K562 (cell line): ENCODE measurements around the gene LRP1. TPM values are rescaled to one million over a fixed set of nuclear protein-coding genes. Genes with fewer than 3 reads are reported as not detected.

Source experiments
- ATAC-seq: fragments of 200-7000 bp; cut with Tn5 transposase; 3 replicates; pipeline ENCODE4 v1.9.1; 2020; ENCODE audit warnings: moderate library complexity
- BruUV-seq: library from RNA; stranded (reverse); fragments of 400-500 nt; replicated peaks from 2 replicates; lab custom pipeline; 2021; lab: Mats Ljungman, UMichigan
- CTCF ChIA-PET: fragments of 300-600 bp; formaldehyde crosslinking; extraction: SDS; loops from one replicate; lab custom pipeline; 2021; ENCODE audit warnings: low intra/inter-chr PET ratio; lab: Yijun Ruan, JAX
- POLR2A ChIA-PET: fragments of 300-600, 350-650 bp; sonication (Branson Sonifier 250); formaldehyde crosslinking; extraction: SDS; loops from one replicate; lab custom pipeline; 2021; ENCODE audit warnings: antibody characterized with exemption, inconsistent platforms; lab: Yijun Ruan, JAX
- DNase-seq, 4 experiments: peaks; one replicate each; pipeline versions ENCODE4 v3.0.0 to v3.0.0-alpha.2; 2011 to 2018; ENCODE audit warnings: low spot score in 3 of 4, mixed read lengths in 3 of 4; ENCODE audit errors: extremely low read depth in 1 of 4
- FAIRE-seq: peaks from 2 replicates; lab custom pipeline; 2011; peaks lifted over from hg19 to GRCh38; lab: Jason Lieb, UNC
- H2AFZ ChIP-seq: 2 replicates; pipeline ENCODE4 v1.6.0; 2011; ENCODE audit warnings: low read depth, low read length, control low read depth, inconsistent platforms
- H3K27ac ChIP-seq: fragments of 200-600 bp; 3 replicates; pipeline ENCODE4 v1.8.0; 2011; ENCODE audit warnings: low read depth, mild to moderate bottlenecking, control low read depth, inconsistent platforms, low read length, moderate library complexity, mixed read lengths; ENCODE audit errors: extremely low read depth
- H3K27me3 ChIP-seq, 2 experiments: fragments of 300-600 bp in 1 of 2; 2 replicates in 1 of 2; 3 replicates in 1 of 2; pipeline versions ENCODE4 v1.6.0 to v1.8.0; 2011; ENCODE audit warnings: inconsistent platforms in 2 of 2, low read length in 2 of 2, mild to moderate bottlenecking in 1 of 2, mixed read lengths in 1 of 2, moderate library complexity in 1 of 2; ENCODE audit not compliant: control insufficient read depth in 2 of 2, insufficient read depth in 2 of 2
- H3K36me3 ChIP-seq: fragments of 300-600 bp; 3 replicates; pipeline ENCODE4 v1.8.0; 2011; ENCODE audit warnings: mild to moderate bottlenecking, low read length, inconsistent platforms; ENCODE audit not compliant: control insufficient read depth, insufficient read depth
- H3K4me1 ChIP-seq, 2 experiments: fragments of 200-600 bp in 1 of 2; replicated peaks in 1 of 2; 2 replicates in 1 of 2; 3 replicates in 1 of 2; pipeline versions ENCODE4 v1.5.1 to v1.8.0; 2011; ENCODE audit warnings: inconsistent platforms in 2 of 2, low read length in 2 of 2, mild to moderate bottlenecking in 1 of 2, mixed read lengths in 1 of 2, moderate library complexity in 1 of 2; ENCODE audit not compliant: control insufficient read depth in 2 of 2, insufficient read depth in 2 of 2
- H3K4me2 ChIP-seq: 2 replicates; pipeline ENCODE4 v1.6.1; 2011; ENCODE audit warnings: low read length, control low read depth, inconsistent platforms, mixed read lengths; ENCODE audit not compliant: insufficient read depth
- H3K4me3 ChIP-seq: fragments of 200-600 bp; sonication (generic), shearing (Covaris generic); 2 replicates; pipeline ENCODE4 v1.5.1; 2016; ENCODE audit warnings: control low read depth, inconsistent platforms
- H3K79me2 ChIP-seq: fragments of 200-600 bp; 3 replicates; pipeline ENCODE4 v1.8.0; 2011; ENCODE audit warnings: low read length, inconsistent platforms; ENCODE audit not compliant: control insufficient read depth, insufficient read depth
- H3K9ac ChIP-seq, 2 experiments: 2 replicates each; pipeline versions ENCODE4 v1.6.0 to v1.6.1; 2011; ENCODE audit warnings: low read depth in 2 of 2, low read length in 2 of 2, control low read depth in 1 of 2, inconsistent platforms in 1 of 2, mild to moderate bottlenecking in 1 of 2, mixed read lengths in 1 of 2; ENCODE audit not compliant: insufficient read depth in 1 of 2
- H3K9me1 ChIP-seq: one replicate; pipeline ENCODE4 v1.6.0; 2011; ENCODE audit warnings: inconsistent platforms, mild to moderate bottlenecking, low read length, moderate library complexity; ENCODE audit not compliant: control insufficient read depth, insufficient read depth
- H3K9me3 ChIP-seq: replicated peaks from 2 replicates; pipeline ENCODE4 v1.5.1; 2011; ENCODE audit warnings: low read depth, low read length, inconsistent platforms; ENCODE audit not compliant: control insufficient read depth, insufficient read depth
- H4K20me1 ChIP-seq: replicated peaks from 2 replicates; pipeline ENCODE4 v1.6.1; 2011; ENCODE audit warnings: low read length, inconsistent platforms, mixed read lengths; ENCODE audit not compliant: control insufficient read depth, insufficient read depth
- LARP7 ChIP-seq: fragments of 450-650 bp; IDR thresholded peaks from 2 replicates; pipeline ENCODE4 v1.6.1; 2016
- MEIS2 ChIP-seq: fragments of 450-650 bp; IDR thresholded peaks from 2 replicates; pipeline ENCODE4 v1.6.1; 2014; ENCODE audit warnings: mild to moderate bottlenecking; ENCODE audit not compliant: partially characterized antibody
- MTA2 ChIP-seq: fragments of 450-650 bp; IDR thresholded peaks from 2 replicates; pipeline ENCODE4 v1.6.1; 2016; ENCODE audit warnings: low read depth
- WGBS: fragments of 100-300 bp; shearing (Covaris generic); methylation state at CpG from one replicate; pipeline ENCODE4 v1.1.6; 2016; ENCODE audit warnings: low coverage, mixed read lengths; ENCODE audit not compliant: insufficient coverage; ENCODE audit errors: missing lambda C conversion rate; 5-methylcytosine and 5-hydroxymethylcytosine counted together
- in situ Hi-C: fragments of 300-500 bp; cut with MboI; formaldehyde crosslinking; loops from 4 replicates; pipeline ENCODE4 v1.15.0; 2018; ENCODE audit warnings: inconsistent platforms, mixed read lengths
- intact Hi-C: fragments of 100-400 bp; cut with micrococcal nuclease; formaldehyde crosslinking; loops from 2 replicates; pipeline ENCODE4 v1.14.2; 2022
- polyA plus RNA-seq, 8 experiments: library from polyadenylated mRNA; depleted of rRNA in 4 of 8; stranded (reverse) in 5 of 8; unstranded in 3 of 8; fragments of >200 nt; fragmentation: Nextera tagmentation in 2 of 8; fragmentation: Illumina TruSeq in 1 of 8; extraction: Ambion mirVana in 2 of 8; extraction: Trizol in 1 of 8; gene quantifications; 2 replicates each; pipeline versions ENCODE4 v1.2.1 to v1.2.3, GENCODE V29; 2011 to 2014; ENCODE audit warnings: inconsistent platforms in 1 of 8, missing spikeins in 1 of 8
- total RNA-seq, 7 experiments: library from RNA; depleted of rRNA in 6 of 7; stranded (reverse); fragments of >200 nt in 6 of 7; fragmentation: Illumina TruSeq in 2 of 7; extraction: Trizol in 2 of 7; gene quantifications; 2 replicates each; pipeline versions ENCODE4 v1.2.1 to v1.2.3, GENCODE V29; 2011 to 2021; ENCODE audit warnings: low replicate concordance in 1 of 7
- TF ChIP-seq, protein P1 (sequence below), 2 experiments: fragments of 250-450 bp in 1 of 2; fragments of 450-650 bp in 1 of 2; sonication (Bioruptor Pico) in 1 of 2; IDR thresholded peaks; 2 replicates each; pipeline versions ENCODE4 v1.6.1 to v1.8.0; 2016 to 2021; ENCODE audit warnings: mild to moderate bottlenecking in 2 of 2, moderate library complexity in 2 of 2, missing compliant biosample characterization in 1 of 2, missing genetic modification characterization in 1 of 2
- TF ChIP-seq, protein P2 (sequence below), 2 experiments: fragments of 450-650 bp; IDR thresholded peaks; 2 replicates each; pipeline ENCODE4 v1.6.1; 2018; ENCODE audit warnings: mild to moderate bottlenecking in 2 of 2, low read depth in 1 of 2; ENCODE audit not compliant: partially characterized antibody in 2 of 2
- TF ChIP-seq, protein P3 (sequence below): sonication (generic); formaldehyde crosslinking; IDR thresholded peaks from 2 replicates; pipeline ENCODE4 v1.9.0; 2022; ENCODE audit warnings: mild to moderate bottlenecking, missing genetic modification reagents
- TF ChIP-seq, protein P4 (sequence below): conservative IDR thresholded peaks from 2 replicates; pipeline ENCODE4 v1.6.1; 2011; ENCODE audit warnings: low read depth, mild to moderate bottlenecking, low read length; ENCODE audit not compliant: control insufficient read depth

LRP1 gene
- total and polyA plus RNA-seq, 9 of the 15 experiments (the other 6 are each of a cell fraction or from before 2014, with no cell fraction given), result 0.04 to 0.64 (median 0.19) TPM; not detected in 2

GRCh38 chr12:57223191-57224165 lies 95.2 kb downstream of the LRP1 start:
- H3K4me2 ChIP-seq, result no peak overlapping the region
- ChIA-PET CTCF (no interaction called here), POLR2A (interaction anchor here (0.6 to 1.0 kb wide), 7 partner anchors 10 to 512 kb away, joined by 3 to 5 read pairs (median 3); partner anchors contain the start of gene B4GALNT1)
- no peak for DNase-seq
- peaks cover 24 to 33% of the 10 kb centered on the region in 2 experiments for H3K27me3 ChIP-seq
- intact Hi-C loops (no loop called here), in situ Hi-C loops (no loop called here)
- H3K4me1 ChIP-seq, result peaks cover 24 to 57% of the 10 kb centered on the region in 2 experiments
- BruUV-seq, result no TSS peak
- ATAC-seq, result peak; percentile 19; the same call in 2 of the 3 replicates
- TF ChIP-seq LARP7 (no peak), MTA2 (no peak), MEIS2 (peak; percentile 22)
- TF ChIP-seq, protein P1, sequence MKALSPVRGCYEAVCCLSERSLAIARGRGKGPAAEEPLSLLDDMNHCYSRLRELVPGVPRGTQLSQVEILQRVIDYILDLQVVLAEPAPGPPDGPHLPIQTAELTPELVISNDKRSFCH (CRISPR knock-in tag; IDR thresholded peaks at IDR 0.05), result no peak
- TF ChIP-seq, protein P1 (tag; IDR thresholded peaks at IDR 0.05), result no peak
- TF ChIP-seq, protein P2, sequence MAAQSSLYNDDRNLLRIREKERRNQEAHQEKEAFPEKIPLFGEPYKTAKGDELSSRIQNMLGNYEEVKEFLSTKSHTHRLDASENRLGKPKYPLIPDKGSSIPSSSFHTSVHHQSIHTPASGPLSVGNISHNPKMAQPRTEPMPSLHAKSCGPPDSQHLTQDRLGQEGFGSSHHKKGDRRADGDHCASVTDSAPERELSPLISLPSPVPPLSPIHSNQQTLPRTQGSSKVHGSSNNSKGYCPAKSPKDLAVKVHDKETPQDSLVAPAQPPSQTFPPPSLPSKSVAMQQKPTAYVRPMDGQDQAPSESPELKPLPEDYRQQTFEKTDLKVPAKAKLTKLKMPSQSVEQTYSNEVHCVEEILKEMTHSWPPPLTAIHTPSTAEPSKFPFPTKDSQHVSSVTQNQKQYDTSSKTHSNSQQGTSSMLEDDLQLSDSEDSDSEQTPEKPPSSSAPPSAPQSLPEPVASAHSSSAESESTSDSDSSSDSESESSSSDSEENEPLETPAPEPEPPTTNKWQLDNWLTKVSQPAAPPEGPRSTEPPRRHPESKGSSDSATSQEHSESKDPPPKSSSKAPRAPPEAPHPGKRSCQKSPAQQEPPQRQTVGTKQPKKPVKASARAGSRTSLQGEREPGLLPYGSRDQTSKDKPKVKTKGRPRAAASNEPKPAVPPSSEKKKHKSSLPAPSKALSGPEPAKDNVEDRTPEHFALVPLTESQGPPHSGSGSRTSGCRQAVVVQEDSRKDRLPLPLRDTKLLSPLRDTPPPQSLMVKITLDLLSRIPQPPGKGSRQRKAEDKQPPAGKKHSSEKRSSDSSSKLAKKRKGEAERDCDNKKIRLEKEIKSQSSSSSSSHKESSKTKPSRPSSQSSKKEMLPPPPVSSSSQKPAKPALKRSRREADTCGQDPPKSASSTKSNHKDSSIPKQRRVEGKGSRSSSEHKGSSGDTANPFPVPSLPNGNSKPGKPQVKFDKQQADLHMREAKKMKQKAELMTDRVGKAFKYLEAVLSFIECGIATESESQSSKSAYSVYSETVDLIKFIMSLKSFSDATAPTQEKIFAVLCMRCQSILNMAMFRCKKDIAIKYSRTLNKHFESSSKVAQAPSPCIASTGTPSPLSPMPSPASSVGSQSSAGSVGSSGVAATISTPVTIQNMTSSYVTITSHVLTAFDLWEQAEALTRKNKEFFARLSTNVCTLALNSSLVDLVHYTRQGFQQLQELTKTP (IDR thresholded peaks at IDR 0.05; ENCODE audit: low read depth in 1 of 2, partially characterized antibody in 2 of 2), result no peak
- TF ChIP-seq, protein P3, sequence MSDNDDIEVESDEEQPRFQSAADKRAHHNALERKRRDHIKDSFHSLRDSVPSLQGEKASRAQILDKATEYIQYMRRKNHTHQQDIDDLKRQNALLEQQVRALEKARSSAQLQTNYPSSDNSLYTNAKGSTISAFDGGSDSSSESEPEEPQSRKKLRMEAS (CRISPR knock-in tag), result peak; percentile 42; the same call in 1 of the 2 replicates
- TF ChIP-seq, protein P4, sequence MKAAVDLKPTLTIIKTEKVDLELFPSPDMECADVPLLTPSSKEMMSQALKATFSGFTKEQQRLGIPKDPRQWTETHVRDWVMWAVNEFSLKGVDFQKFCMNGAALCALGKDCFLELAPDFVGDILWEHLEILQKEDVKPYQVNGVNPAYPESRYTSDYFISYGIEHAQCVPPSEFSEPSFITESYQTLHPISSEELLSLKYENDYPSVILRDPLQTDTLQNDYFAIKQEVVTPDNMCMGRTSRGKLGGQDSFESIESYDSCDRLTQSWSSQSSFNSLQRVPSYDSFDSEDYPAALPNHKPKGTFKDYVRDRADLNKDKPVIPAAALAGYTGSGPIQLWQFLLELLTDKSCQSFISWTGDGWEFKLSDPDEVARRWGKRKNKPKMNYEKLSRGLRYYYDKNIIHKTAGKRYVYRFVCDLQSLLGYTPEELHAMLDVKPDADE, result no peak
- H3K9me1 ChIP-seq, result no peaks in the 10 kb centered on the region
- peak overlapping the region in 1 of 2 experiments; percentile 48; a peak in 1 of 4 replicates for H3K9ac ChIP-seq
- 0 out of 2 replicates have a peak overlapping the region, but pooled peaks have one; percentile 44 for H2AFZ ChIP-seq
- H4K20me1 ChIP-seq, result no peaks in the 10 kb centered on the region; the same call in 1 of the 2 replicates
- no peaks in the 10 kb centered on the region for H3K9me3 ChIP-seq
- no peak overlapping the region for H3K27ac ChIP-seq
- 61% methylated on average over 11 of the region's 22 CpGs for WGBS
- no peaks in the 10 kb centered on the region for H3K36me3 ChIP-seq
- no peak overlapping the region for H3K4me3 ChIP-seq
- H3K79me2 ChIP-seq, result no peaks in the 10 kb centered on the region
- no peak for FAIRE-seq
